ENCODE measurements around the gene SERINC4. TPM values are rescaled to one million over a fixed set of nuclear protein-coding genes. Genes with fewer than 3 reads are reported as not detected.

SERINC4 gene
- total and polyA plus RNA-seq, 9 of the 15 experiments (the other 6 are each of a cell fraction or from before 2014, with no cell fraction given), result 0.14 to 0.86 (median 0.18) TPM; not detected in 2

- TF ChIP-seq ZNF280A (IDR thresholded peaks at IDR 0.05; ENCODE audit: low read depth, partially characterized antibody), result no peak
- peak; percentile 71 for TF ChIP-seq POLR2AphosphoS5 (IDR thresholded peaks at IDR 0.05; ENCODE audit: control insufficient read depth, insufficient read depth, low read depth, low read length)
- TF ChIP-seq AFF1 (IDR thresholded peaks at IDR 0.05; ENCODE audit: low read depth in 1 of 2, partially characterized antibody in 2 of 2), result peak in 1 of 2 experiments; percentile 57
- TF ChIP-seq ZNF282 (CRISPR knock-in tag; IDR thresholded peaks at IDR 0.05), result no peak
- peak; percentile 84; the same call in 1 of the 2 replicates for TF ChIP-seq POLR2AphosphoS2 (IDR thresholded peaks at IDR 0.05; ENCODE audit: low read length)
- TF ChIP-seq ZNF347 (CRISPR knock-in tag; IDR thresholded peaks at IDR 0.05; ENCODE audit: low read depth), result no peak
- TF ChIP-seq NBN (IDR thresholded peaks at IDR 0.05; ENCODE audit: low read depth), result peak; percentile 17; the same call in 1 of the 2 replicates
- TF ChIP-seq MIER1 (IDR thresholded peaks at IDR 0.05; ENCODE audit: low read depth), result no peak
- TF ChIP-seq SNAPC5 (CRISPR knock-in tag; IDR thresholded peaks at IDR 0.05), result no peak
- peak; percentile 87 for TF ChIP-seq CXXC5 (CRISPR knock-in tag; IDR thresholded peaks at IDR 0.05)
- TF ChIP-seq SP2 (IDR thresholded peaks at IDR 0.05; ENCODE audit: extremely low read depth, low read depth, low read length, poor library complexity, severe bottlenecking), result no peak
- peak; percentile 81 for TF ChIP-seq ZBTB2 (IDR thresholded peaks at IDR 0.05)
- no peak for TF ChIP-seq DLX4 (CRISPR knock-in tag; IDR thresholded peaks at IDR 0.05)
- TF ChIP-seq CREBBP (IDR thresholded peaks at IDR 0.05; ENCODE audit: low read depth, low read length), result no peak
- TF ChIP-seq NFYB (IDR thresholded peaks at IDR 0.05; ENCODE audit: extremely low read depth, insufficient read length), result peak; percentile 75
- TF ChIP-seq MAZ (CRISPR knock-in tag; conservative IDR thresholded peaks at IDR 0.05 in 1 of 2, IDR thresholded peaks at IDR 0.05 in 1 of 2), result peak; percentile 71 to 84
- peak; percentile 59; the same call in 1 of the 2 replicates for TF ChIP-seq MTA3 (IDR thresholded peaks at IDR 0.05; ENCODE audit: borderline replicate concordance)
- TF ChIP-seq SLC30A9 (CRISPR knock-in tag; IDR thresholded peaks at IDR 0.05), result no peak
- no peak for TF ChIP-seq TAF15 (IDR thresholded peaks at IDR 0.05; ENCODE audit: low read depth, low read length)
- TF ChIP-seq CHCHD3 (CRISPR knock-in tag; IDR thresholded peaks at IDR 0.05), result no peak
These were observed 7.8 kb downstream of the SERINC4 start, which contains the start of gene SERF2 (continued) for GRCh38 chr15:43791993-43792760.
